ENCODE data around the gene CROCC2.

The CROCC2 gene

GRCh38 chr2:240956935-240957655, 51.0 kb downstream of the CROCC2 start:
- Histone ChIP-seq H3K27ac (replicated peaks) (no peak overlapping the region), H3K4me3 (replicated peaks; ENCODE audit: insufficient read depth, low read length) (no peak overlapping the region), H3K27me3 (ENCODE audit: insufficient read depth, poor library complexity, severe bottlenecking) (no peaks in the 10 kb centered on the region)
- no peak for DNase-seq (ENCODE audit: low read depth in 1 of 2, low spot score in 1 of 2)
- TF ChIP-seq POLR2AphosphoS5 (IDR thresholded peaks at IDR 0.05; ENCODE audit: low read depth) = no peak
- TF ChIP-seq REST (IDR thresholded peaks at IDR 0.05; ENCODE audit: insufficient replicate concordance, low read depth) = no peak

- H3K4me3 ChIP-seq (replicated peaks; ENCODE audit: insufficient read depth, low read length) = no peak overlapping the region
- TF ChIP-seq SPI1 (IDR thresholded peaks at IDR 0.05; ENCODE audit: borderline replicate concordance, low read depth) (no peak), GABPA (IDR thresholded peaks at IDR 0.05; ENCODE audit: low read depth) (no peak), REST (IDR thresholded peaks at IDR 0.05; ENCODE audit: insufficient replicate concordance, low read depth) (no peak)
- H3K27ac ChIP-seq (replicated peaks) = no peak overlapping the region
Observed at GRCh38 chr2:240957656-240958365, 51.7 kb downstream of the CROCC2 start.

GRCh38 chr2:240958366-240959213, 52.5 kb downstream of the CROCC2 start:
- no peak overlapping the region for H3K4me3 ChIP-seq (replicated peaks; ENCODE audit: insufficient read depth, low read length)
- H3K27ac ChIP-seq (replicated peaks) = no peak overlapping the region
- TF ChIP-seq GABPA (IDR thresholded peaks at IDR 0.05; ENCODE audit: low read depth) (no peak), CTCF (IDR thresholded peaks at IDR 0.05; ENCODE audit: insufficient read depth, low read length) (no peak)
- no peak for DNase-seq (ENCODE audit: low read depth in 1 of 2, low spot score in 1 of 2)
- no peaks in the 10 kb centered on the region for H3K27me3 ChIP-seq (ENCODE audit: insufficient read depth, poor library complexity, severe bottlenecking)

More at GRCh38 chr2:240957656-240958365, 51.7 kb downstream of the CROCC2 start:
- no peak for DNase-seq (ENCODE audit: low read depth in 1 of 2, low spot score in 1 of 2)
- H3K27me3 ChIP-seq (ENCODE audit: insufficient read depth, poor library complexity, severe bottlenecking) = no peaks in the 10 kb centered on the region

GRCh38 chr2:240959214-240959940, 53.2 kb downstream of the CROCC2 start:
- no peak for DNase-seq (ENCODE audit: low read depth in 1 of 2, low spot score in 1 of 2)
- TF ChIP-seq CTCF (IDR thresholded peaks at IDR 0.05; ENCODE audit: insufficient read depth, low read length) = no peak
- TF ChIP-seq POLR2AphosphoS5 (IDR thresholded peaks at IDR 0.05; ENCODE audit: low read depth) = no peak
- TF ChIP-seq REST (IDR thresholded peaks at IDR 0.05; ENCODE audit: insufficient replicate concordance, low read depth) = no peak
- TF ChIP-seq SPI1 (IDR thresholded peaks at IDR 0.05; ENCODE audit: borderline replicate concordance, low read depth) = no peak
- no peak for TF ChIP-seq GABPA (IDR thresholded peaks at IDR 0.05; ENCODE audit: low read depth)
- H3K27me3 ChIP-seq (ENCODE audit: insufficient read depth, poor library complexity, severe bottlenecking) = no peaks in the 10 kb centered on the region
- H3K27ac ChIP-seq (replicated peaks) = no peak overlapping the region
- no peak overlapping the region for H3K4me3 ChIP-seq (replicated peaks; ENCODE audit: insufficient read depth, low read length)

Measured in HL-60 (cell line).